Liver (tissue), 3 donors: ENCODE measurements around the gene KCNMA1.

Experiments used
- CTCF ChIP-seq: fragments of 150-350 bp; IDR thresholded peaks from 2 replicates; pipeline ENCODE4 v1.5.1; 2017; ENCODE audit warnings: improper control_type of control experiment, low read depth, low read length; ENCODE audit not compliant: missing input control
- EGR1 ChIP-seq, 2 donors: IDR thresholded peaks; 2 replicates each; pipeline ENCODE4 v1.6.1; 2016 to 2018; ENCODE audit warnings: antibody characterized with exemption in 2 of 2, low read depth in 2 of 2
- FOXA1 ChIP-seq: IDR thresholded peaks from 2 replicates; pipeline ENCODE4 v1.6.1; 2016; ENCODE audit warnings: antibody characterized with exemption
- FOXA2 ChIP-seq: IDR thresholded peaks from 2 replicates; pipeline ENCODE4 v1.6.1; 2016; ENCODE audit warnings: antibody characterized with exemption
- HNF4A ChIP-seq, 2 donors: conservative IDR thresholded peaks; 2 replicates each; pipeline ENCODE4 v1.6.1; 2016; ENCODE audit warnings: antibody characterized with exemption in 2 of 2, mild to moderate bottlenecking in 2 of 2
- HNF4G ChIP-seq: IDR thresholded peaks from 2 replicates; pipeline ENCODE4 v1.6.1; 2016; ENCODE audit warnings: antibody characterized with exemption
- JUND ChIP-seq, 2 donors: IDR thresholded peaks; 2 replicates each; pipeline ENCODE4 v1.6.1; 2016; ENCODE audit warnings: antibody characterized with exemption in 2 of 2
- SP1 ChIP-seq: IDR thresholded peaks from 2 replicates; pipeline ENCODE4 v1.6.1; 2018; ENCODE audit warnings: antibody characterized with exemption, mild to moderate bottlenecking
- YY1 ChIP-seq: IDR thresholded peaks from 2 replicates; pipeline ENCODE4 v1.6.1; 2016; ENCODE audit warnings: antibody characterized with exemption, mild to moderate bottlenecking
- ZBTB33 ChIP-seq: IDR thresholded peaks from 2 replicates; pipeline ENCODE4 v1.6.1; 2016; ENCODE audit warnings: antibody characterized with exemption
- donor health status: healthy.
- donor health status: healthy.

- no peak for TF ChIP-seq HNF4G
- no peak for TF ChIP-seq CTCF
- no peak for TF ChIP-seq JUND (IDR thresholded peaks at IDR 0.05)
- TF ChIP-seq ZBTB33 = no peak
- TF ChIP-seq FOXA2 = no peak
- TF ChIP-seq HNF4A (conservative IDR thresholded peaks at IDR 0.05) = no peak
- no peak for TF ChIP-seq EGR1 (IDR thresholded peaks at IDR 0.05; ENCODE audit: low read depth in 2 of 2)
- no peak for TF ChIP-seq SP1
- TF ChIP-seq FOXA1 = no peak
- no peak for TF ChIP-seq YY1
These were observed 177.7 kb downstream of the KCNMA1 start for GRCh38 chr10:77459905-77460304.
